Measurements from ENCODE around the gene PCDH20.

GRCh38 chr13:61413572-61414535 is 1.8 kb downstream of the PCDH20 start:
- TF ChIP-seq POLR2A (IDR thresholded peaks at IDR 0.05) (no peak), CTCF (IDR thresholded peaks at IDR 0.05 in 8 of 11, conservative IDR thresholded peaks at IDR 0.05 in 3 of 11) (no peak)
